GM19238 (cell line): Measurements from ENCODE around the gene FOXP3.
"Not testable (repeated sequence)": the region's sequence is repeated elsewhere in the genome, so short reads cannot be mapped to it uniquely, and the experiment has no call there.

Source experiments
- DNase-seq: peaks from one replicate; pipeline ENCODE4 v3.0.0; 2011; ENCODE audit warnings: low spot score; ENCODE audit not compliant: insufficient read length

The FOXP3 gene, protein sequence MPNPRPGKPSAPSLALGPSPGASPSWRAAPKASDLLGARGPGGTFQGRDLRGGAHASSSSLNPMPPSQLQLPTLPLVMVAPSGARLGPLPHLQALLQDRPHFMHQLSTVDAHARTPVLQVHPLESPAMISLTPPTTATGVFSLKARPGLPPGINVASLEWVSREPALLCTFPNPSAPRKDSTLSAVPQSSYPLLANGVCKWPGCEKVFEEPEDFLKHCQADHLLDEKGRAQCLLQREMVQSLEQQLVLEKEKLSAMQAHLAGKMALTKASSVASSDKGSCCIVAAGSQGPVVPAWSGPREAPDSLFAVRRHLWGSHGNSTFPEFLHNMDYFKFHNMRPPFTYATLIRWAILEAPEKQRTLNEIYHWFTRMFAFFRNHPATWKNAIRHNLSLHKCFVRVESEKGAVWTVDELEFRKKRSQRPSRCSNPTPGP

DNA sequence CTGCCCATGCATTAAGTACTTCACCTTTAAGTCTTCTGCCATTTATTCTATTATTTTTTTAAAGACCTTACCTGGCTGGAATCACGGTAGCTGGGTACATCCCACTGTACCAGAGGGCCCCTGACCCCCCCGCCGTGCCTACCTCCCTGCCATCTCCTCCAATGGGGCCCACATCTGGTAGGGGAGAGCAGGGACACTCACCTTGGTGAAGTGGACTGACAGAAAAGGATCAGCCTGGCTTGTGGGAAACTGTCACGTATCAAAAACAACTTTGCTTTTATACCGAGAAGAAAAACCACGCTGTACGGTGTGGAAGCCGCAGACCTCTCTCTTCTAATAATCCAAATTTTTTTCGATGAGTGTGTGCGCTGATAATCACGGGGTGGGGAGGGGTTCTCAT, at the start of gene FOXP3:
Gene FOXP3 (minus strand): TSS at position 251 of the 400 bp plus-strand sequence. CDS start 6,205 bp downstream, outside the sequence.
- DNase-seq = no peak

DNA sequence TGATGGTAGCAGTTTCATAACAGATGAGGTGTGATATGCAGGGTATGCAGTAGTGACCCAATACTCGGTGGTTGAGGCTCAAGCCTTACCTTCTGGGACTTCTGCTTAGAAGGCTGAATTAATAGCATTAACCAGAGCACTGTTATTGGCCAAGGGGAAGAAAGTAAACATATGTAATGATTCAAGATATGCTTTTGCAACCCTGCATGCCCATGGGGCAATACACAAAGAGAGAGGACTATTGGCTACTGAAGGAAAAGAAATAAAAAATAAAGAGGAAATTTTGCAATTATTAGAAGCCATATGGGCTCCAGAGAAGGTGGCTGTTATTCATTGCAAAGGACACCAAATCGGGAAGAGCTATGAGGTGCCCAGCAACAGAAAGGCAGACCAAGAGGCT, 47.7 kb upstream of the FOXP3 start:
- DNase-seq = no peak

DNA sequence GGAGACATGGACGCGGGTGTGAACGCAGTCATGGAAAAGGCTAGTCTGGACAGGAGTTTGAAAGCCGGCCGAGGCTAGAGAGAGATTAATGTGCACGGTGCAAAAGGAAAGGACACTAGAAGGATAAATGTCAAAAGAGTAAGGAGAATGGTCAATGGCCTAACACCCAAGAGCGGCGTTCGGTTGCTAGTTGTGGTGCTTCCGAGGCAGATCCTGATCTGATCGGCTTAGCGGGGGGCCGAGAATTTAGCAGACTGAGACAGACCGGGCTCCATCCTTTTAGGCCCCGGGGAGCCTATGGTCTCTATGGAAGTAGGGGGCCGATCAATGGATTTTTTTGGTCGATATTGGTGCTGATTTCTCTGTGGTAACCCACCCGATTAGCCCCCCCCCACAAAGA, 45.9 kb upstream of the FOXP3 start:
- DNase-seq = no peak

DNA sequence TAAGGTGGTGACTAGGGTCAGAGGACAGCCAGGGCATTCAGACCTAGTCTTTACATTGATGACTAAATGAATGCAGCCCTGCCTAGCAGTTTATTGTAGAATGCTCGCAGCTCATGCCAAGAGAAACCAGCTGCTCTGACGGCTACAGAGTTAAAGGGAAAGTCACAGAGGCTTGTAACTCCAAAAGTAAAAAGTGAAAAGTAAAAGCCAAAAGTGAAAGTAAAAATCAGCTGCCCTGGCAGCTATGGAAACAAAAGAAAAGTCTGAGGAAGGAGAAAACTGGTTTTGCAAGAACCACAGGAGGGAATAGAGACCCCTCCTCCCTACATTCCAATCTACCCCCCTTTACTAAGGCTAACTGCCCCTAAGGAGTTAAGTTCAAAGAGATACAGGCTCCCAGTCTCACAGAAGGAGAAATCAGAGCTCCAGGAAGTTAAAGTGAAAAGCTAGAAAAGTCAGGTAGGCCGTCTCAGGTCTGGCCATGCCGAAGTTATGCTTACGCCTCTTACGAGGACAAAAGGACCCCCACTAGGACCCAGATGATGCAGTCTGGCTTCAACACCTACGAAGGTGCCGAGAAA, 45.0 kb upstream of the FOXP3 start:
- DNase-seq = no peak

DNA sequence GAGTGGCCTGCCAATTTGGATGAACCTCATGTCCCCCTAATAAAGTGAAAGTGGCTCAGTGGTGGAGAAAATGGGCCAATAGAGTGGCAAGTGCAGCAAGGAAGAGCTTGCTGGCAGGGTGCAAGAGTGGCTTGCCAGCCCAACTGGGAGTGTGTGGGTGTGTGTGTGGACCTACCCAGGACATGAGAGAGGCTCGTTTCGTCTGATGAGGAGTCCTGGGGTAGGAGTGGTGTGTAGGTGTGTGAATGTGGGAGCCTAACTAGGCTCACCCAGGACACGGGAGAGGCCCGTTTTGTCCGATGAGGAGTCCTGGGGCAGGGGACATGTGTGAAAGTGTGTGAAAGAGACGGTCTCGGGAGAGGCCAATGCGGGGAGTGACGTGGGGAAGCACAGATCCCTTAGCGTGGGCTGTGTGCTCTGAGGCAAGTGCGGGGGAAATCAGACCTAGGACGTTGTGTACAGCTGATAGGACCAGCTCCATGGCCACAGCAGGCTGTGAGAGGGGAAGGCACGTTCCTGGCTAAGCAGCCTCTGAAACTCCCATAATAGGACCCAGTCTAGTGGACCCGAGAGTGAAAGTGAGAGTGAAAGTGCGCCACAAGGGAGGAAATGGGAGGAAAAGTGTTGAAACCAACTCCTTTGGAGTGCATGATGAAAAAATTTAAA, 44.2 kb upstream of the FOXP3 start:
- no peak for DNase-seq

DNA sequence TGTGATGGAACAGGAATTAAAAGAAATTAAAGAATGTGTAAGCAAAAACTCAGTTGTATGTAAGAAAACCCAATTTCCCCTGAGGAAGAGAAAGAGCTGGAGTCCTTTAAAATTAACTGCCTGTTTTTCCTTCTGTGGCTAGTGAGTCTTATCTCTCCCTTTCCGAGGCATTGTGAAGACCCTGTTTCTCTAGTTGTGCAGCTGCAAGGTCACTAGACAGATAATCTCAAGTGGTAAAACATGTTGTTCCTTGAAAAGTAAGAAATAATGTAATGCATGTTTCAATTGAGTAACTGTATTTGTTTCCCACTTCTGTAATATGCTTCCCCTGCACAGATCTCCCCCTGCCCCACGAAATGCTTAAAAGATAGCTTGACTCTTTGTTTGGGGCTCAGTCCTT, 43.3 kb upstream of the FOXP3 start:
- not testable (repeated sequence) for DNase-seq

DNA sequence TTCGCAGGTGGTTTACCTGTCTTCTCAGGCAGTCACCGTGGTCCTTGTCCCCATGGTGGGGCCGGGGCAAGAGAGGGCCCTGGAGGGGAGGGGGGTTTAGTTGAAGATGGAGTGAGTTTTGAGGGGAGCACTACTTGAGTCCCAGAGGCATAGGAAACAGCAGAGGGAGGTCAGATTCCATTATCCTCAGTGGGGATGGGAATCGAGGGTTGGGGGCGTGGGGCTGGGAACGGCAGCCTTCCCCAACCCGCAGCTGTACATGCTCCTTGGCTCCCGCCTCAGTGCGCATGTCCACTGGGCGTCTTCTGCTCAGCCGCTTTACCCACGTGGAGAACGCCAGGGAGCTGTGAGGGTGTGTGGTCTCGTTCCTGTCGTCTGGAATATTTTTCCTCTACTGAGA, 38.8 kb upstream of the FOXP3 start, which contains the start of gene GAGE10:
Gene GAGE10 (plus strand): TSS at position 301 of the 400 bp plus-strand sequence. CDS start 1,214 bp downstream, outside the sequence.
- DNase-seq = no peak

DNA sequence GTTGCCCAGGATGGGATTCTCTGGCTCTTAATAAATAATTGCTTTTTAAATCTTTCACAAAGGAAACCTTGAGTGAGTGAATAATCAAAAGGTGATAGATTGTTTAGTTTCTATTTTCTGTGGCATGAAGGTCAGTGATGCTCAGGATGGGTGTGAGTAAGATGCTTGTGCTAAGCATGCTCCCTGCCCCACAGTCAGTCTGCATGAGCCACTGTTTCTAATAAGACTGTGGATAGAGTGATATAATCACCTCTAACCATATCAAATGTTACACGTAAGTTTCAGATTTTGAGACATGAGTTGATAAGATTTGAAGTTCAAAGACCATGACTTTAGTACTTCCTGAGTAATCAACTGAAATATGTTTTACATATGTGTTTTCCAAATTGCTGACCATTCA, 36.2 kb upstream of the FOXP3 start:
- DNase-seq = no peak

DNA sequence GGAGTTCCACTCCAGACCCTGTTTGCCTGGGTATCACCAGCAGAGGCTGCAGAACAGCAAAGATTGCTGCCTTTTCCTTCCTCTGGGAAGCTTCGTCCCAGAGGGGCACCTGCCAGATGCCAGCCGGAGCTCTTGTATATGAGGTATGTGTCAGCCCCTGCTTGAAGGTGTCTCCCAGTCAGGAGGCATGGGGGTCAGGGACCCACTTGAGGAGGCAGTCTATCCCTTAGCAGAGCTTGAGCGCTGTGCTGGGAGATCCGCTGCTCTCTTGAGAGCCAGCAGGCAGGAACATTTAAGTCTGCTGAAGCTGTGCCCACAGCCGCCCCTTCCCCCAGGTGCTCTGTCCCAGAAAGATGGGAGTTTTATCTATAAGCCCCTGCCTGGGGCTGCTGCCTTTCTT, 34.8 kb upstream of the FOXP3 start:
- DNase-seq = not testable (repeated sequence)

DNA sequence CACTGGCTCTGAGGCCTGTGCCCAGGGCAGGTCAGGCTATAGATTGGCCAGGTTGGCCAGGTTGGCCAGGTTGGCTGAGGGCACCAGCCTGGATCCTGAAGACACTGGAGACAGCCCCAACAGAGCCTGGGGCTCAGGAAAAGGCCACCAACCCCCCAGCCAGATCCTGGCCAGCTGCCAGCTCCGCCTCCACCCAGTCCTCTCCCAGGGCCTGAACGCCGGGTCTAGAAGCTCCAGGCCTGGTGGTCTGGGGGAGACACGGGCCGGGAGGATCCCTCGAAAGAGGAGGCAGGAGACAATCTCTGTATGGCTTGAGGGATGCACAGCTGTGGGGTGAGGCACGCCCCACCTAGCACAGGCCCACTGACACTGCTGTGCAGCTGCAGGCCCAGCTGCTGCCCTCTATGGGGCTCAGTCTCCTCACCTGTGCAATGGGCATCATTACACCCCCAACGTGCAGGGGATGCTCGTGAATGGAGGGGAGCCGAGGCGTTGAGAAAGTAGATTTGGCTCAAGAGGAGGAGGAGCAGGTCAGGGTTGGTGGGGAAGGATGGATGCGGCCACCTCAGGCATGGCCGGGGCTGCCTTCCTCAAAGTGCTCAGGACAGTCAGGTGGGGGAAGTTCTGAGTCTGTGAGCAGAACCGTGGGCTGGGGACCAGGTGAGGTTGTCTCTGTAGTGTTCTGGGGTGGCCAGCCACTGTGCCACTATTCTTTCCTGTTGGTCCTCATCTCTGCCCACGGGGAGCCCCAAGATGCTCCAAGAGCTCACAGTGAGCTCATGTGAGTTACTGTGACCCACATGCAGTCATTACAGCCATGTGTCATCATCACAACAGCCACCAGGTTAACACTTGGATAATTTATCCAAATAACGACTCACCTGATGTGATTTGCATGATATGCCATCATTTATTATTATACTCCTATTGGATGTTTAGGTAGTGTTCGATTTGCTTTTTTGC, 28.2 kb upstream of the FOXP3 start:
- DNase-seq = no peak

DNA sequence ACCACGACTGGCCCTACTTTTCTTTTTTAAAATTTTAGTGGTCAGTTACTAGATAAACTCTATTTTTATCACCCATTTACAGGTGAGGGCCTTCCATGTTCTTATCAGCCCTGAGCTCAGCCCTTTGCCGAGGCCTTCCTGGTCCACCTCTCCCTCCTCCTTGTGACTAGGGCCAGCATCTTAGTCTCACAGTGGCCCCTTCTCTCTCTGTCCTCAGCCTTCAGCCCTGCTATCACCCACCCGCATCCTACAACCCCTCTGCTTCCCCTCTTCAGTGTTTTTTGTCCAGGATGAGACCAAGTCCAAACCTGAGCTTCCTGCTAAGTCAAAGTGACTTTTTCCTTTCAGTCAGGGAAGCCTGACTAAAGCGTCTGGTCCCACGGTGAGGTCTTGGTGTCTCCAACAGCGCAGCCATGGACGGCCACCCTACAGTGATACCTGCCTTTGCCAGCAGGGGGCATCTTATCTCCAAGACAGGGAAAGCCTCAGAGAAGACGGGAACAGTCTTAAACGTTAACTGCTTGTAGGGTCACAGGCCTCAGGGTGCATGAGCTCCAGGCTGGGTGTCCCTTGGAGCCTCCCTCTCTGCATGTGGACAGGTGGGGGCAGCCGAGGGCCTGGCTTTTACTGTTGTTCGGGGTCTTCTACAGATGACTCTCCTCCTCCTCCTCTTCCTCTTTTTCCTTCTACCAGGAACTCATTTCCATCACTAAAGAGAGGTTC, 27.3 kb upstream of the FOXP3 start:
- DNase-seq = no peak

DNA sequence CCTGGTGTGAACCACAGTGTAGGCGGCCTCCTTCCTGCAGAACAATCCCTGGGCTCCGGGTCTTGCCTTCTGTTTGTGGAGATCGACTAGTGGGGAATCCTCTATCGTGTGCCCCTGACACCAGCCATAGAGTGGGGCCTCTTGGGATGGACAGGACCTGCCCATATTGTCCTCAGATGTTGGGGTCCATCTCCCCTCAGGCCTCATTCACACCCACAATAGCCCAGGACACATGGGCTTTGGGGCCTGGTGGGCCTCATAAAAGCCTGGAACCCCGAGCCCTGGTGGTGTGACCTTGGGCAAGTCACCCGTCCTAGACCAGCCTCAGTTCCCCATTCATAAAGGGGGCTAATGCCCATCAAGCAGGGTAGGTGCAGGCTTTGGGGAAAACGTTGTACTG, 25.7 kb upstream of the FOXP3 start:
- no peak for DNase-seq

DNA sequence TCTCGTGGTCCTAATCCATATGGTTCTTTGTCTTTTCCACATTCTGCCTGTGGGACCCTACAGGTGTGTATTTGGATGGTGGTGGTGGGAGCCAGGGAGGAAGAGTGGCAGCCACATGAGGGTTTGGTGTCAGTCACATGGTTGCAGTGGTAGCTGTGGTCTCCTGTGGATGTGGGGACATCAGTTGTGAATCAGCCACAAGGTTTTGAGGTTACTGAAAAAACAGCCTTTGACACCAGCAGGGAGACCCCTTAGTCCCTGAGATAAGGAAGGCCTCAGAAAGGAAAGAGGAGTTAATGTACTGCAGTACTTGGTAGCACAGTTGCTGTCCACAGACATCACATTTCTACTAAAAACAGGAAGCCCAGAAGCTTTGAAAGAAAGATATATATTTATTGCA, 23.2 kb upstream of the FOXP3 start:
- no peak for DNase-seq

DNA sequence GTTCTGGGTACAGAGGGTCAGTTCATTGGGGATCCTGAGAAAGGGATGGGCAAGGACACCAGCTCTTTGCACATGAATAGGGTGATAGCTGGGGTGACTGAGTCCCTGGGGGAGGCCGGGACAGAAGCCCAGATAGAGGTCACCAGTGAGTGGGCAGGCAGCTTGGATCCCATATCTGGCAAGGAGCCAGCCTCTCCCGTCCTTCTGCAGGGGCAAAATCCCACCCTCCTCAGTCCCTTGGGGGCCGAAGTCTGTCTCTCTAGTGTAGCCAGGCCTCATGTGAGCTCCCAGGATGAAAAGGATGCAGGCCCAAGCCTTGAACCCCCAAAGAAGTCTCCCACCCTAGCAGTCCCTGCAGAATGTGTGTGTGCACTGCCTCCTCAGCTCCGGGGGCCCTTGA, 22.1 kb upstream of the FOXP3 start:
- DNase-seq = no peak

DNA sequence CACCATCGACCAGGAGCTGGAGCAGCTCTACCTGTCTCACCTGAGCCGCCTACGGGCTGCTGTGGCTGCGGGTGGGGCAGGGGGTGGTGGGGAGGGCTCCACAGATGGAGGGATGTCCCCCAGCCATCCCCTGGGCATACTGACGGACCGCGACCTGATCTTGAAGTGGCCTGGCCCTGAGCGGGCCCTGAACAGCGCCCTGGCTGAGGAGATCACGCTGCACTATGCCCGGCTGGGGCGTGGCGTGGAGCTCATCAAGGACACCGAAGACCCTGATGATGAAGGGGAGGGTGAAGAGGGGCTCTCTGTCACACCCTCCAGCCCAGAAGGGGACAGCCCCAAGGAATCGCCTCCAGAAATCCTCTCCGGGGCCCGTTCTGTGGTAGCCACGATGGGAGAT, 21.6 kb upstream of the FOXP3 start:
- DNase-seq = no peak

DNA sequence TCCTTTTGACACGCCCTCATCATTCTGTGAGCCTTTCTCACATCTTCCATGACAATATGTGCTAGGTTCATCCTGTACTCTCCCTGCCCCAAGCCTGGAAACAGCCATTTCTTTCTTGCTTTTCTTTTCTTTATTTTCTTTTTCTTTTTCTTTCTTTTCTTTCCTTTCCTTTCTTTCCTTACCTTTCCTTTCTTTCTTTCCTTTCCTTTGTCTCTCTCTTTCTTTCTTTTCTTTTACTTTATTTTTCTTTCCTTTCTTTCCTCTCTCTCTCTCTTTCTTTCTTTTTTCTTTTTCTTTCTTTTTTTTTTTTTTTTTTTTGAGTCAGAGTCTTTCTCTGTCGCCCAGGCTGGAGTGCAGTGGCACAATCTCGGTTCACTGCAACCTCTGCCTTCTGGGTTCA, 19.7 kb upstream of the FOXP3 start:
- DNase-seq = no peak

DNA sequence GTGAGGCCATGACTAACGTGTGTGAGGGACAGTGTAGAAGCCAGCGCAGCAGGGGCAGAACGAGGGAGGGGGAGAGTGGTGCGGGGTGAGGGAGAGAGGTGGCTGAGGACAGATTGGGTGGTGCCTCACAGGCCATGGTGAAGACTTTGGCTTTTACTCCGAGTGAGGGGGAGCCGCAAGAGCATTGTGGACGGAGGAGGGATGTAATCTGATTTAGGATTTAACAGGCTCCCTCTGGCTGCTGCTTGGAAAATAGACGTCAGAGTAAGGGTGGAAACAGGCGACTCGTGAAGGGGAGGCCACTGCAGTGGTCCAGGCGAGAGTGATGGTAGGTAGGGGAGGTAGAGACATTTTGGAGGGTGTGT, 18.1 kb upstream of the FOXP3 start:
- DNase-seq = no peak

DNA sequence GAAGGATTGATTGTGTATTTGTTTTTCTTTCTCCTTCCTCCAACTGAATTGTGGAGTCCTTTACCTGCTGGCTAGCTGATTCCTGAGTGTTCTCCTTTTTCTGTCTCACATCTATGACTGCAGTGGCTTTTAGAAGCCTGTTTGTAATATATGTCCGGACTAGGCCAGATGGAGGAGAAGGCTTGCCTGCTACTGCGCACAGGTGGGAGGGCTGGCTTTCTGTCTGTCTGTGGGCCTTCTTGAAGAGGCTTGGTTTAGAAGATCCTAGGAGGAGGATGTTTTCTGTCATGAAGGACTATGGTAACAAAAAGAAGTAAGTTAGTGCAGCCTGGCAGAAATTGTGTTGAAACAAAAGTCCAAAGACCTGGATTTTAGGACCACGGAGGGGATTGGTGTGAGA, 13.6 kb upstream of the FOXP3 start:
- DNase-seq = no peak

DNA sequence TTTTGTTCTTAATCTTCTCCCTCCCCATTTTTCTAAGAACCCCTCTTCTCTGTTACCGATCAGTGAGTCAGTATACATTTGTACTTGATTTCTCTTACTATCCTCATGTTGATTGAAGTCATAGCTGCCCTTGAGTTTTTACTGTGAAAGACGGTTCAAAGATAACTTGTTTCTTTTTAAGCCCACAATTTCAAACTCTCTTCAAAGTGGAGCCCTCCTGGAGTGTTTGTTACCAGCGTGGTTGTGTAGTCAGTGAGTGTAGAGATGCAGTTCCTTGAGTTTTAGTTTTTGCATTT, 13.0 kb upstream of the FOXP3 start:
- no peak for DNase-seq

DNA sequence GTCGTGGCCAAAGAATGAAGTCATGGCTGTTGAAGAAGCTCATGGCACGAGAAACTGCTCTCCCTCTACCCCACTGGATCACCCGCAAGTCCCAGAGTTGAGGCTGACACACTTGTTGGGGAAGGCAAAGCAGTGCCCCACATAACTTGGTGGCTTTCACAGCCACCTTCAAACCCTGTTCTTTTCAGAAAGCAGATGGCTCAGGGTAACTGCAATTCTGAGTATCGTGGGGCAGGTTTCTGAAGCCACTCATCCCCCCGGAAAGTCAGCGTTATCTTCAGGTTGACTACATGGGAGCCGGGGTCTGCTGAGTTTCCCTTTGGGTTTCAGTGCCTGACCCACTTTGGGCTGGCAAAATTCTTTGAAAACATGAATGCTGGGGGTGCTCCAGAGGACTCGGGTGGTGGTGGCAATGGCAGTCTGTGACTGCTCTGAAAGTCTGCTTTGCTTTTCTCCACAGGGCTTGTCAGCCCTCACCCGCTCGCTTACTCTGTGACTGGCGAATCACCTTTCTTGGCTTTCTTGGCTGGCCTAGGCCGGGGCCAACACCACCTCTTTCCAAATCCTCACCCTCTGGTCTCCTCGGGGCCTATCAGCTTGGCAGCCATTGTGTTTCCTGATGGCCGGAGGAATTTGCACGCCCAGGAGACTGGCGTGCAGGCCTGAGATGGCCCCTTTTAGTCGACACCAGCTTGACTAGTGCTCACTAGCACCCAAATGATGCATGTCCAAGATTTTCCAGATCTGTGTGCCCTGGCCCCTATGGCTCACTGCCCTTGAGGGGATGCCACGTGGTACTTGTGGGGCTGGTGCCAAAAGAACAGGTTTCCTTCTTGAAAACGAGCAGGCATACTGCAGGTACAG, 12.4 kb upstream of the FOXP3 start:
- DNase-seq = no peak
